ENCODE measurements around the gene NCKAP5.

NCKAP5 gene

GRCh38 chr2:133371286-133371685 is 197.0 kb downstream of the NCKAP5 start:
- ChIA-PET CTCF (no interaction called here), POLR2A (no interaction called here)
- no peak for TF ChIP-seq CTCF (IDR thresholded peaks at IDR 0.05; ENCODE audit: control extremely low read depth, extremely low read depth, low read depth, missing control alignments)
- no peak for DNase-seq (ENCODE audit: extremely low spot score)

- ChIA-PET POLR2A (no interaction called here), CTCF (no interaction called here)
- no peak for DNase-seq (ENCODE audit: extremely low spot score)
- TF ChIP-seq CTCF (IDR thresholded peaks at IDR 0.05; ENCODE audit: control extremely low read depth, extremely low read depth, low read depth, missing control alignments): no peak
Measured at GRCh38 chr2:133369901-133370658, 198.2 kb downstream of the NCKAP5 start.

GRCh38 chr2:133365117-133365516 is 203.1 kb downstream of the NCKAP5 start:
- ChIA-PET CTCF (no interaction called here), POLR2A (no interaction called here)
- no peak for TF ChIP-seq CTCF (IDR thresholded peaks at IDR 0.05; ENCODE audit: control extremely low read depth, extremely low read depth, low read depth, missing control alignments)
- no peak for DNase-seq (ENCODE audit: extremely low spot score)

- TF ChIP-seq CTCF (IDR thresholded peaks at IDR 0.05; ENCODE audit: control extremely low read depth, extremely low read depth, low read depth, missing control alignments): no peak
- DNase-seq (ENCODE audit: extremely low spot score): no peak
- ChIA-PET POLR2A (no interaction called here), CTCF (no interaction called here)
Measured at GRCh38 chr2:133364636-133365035, 203.6 kb downstream of the NCKAP5 start.

- DNase-seq (ENCODE audit: extremely low spot score): no peak
- no peak for TF ChIP-seq CTCF (IDR thresholded peaks at IDR 0.05; ENCODE audit: control extremely low read depth, extremely low read depth, low read depth, missing control alignments)
- CTCF ChIA-PET: no interaction called here
- POLR2A ChIA-PET: no interaction called here
Measured at GRCh38 chr2:133363884-133364283, 204.4 kb downstream of the NCKAP5 start.

DNA sequence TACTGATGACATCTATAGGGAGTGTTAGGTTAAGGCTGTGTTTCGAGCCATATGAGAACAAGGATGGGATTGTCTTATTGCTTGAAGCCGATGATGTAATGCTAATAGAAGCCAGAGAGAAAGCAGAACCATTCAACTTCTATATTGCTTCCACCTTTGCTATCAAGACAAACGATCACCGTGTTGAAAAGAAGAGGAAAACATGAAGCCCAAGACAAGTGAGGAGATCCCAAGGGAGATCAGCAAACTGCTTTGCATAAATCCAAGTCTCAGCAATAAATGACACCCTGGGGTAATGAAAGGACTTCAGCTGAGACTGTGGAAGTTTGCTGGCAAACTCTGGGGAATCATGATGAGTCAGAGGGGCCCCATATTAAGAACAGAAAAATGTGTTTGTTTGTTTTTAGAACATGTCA is 206.2 kb downstream of the NCKAP5 start:
- no peak for DNase-seq (ENCODE audit: extremely low spot score)
- ChIA-PET CTCF (interaction anchor here (1.6 kb wide), 1 partner anchor 272 kb away, joined by 3 read pairs; no protein-coding TSS in a partner anchor), POLR2A (no interaction called here)
- TF ChIP-seq CTCF (IDR thresholded peaks at IDR 0.05; ENCODE audit: control extremely low read depth, extremely low read depth, low read depth, missing control alignments): no peak
